OCI-LY1 (cell line): ENCODE results near the gene TRIM26.

ENCODE experiments used
- EZH2 ChIP-seq: fragments of 200-600 bp; sonication (generic), shearing (Covaris generic); IDR thresholded peaks from 2 replicates; pipeline ENCODE4 v1.8.0; 2017; ENCODE audit warnings: borderline replicate concordance, mixed run types, mild to moderate bottlenecking, antibody characterized with exemption, low read length, moderate library complexity, mixed read lengths
- TF ChIP-seq, protein P1 (sequence below): fragments of 200-600 bp; sonication (generic), shearing (Covaris generic); IDR thresholded peaks from 2 replicates; pipeline ENCODE4 v1.5.1; 2017; ENCODE audit warnings: mild to moderate bottlenecking, antibody characterized with exemption, low read length, moderate library complexity, mixed read lengths

DNA sequence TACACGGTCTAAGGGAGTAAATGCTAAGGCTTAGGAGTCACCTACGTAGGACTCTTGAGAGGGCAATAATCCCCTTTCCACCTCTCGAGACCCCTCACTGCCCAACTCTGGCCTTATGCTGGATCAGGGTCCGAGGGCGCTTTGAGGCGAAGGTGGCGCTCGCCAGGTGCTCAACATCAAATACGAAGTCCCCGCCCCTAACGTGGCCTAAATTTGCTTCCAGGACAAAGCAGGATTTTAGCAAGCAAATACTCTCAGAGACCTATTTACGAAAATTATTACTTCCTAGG lies 406 bp upstream of the TRIM26 start:
- TF ChIP-seq, protein P1, sequence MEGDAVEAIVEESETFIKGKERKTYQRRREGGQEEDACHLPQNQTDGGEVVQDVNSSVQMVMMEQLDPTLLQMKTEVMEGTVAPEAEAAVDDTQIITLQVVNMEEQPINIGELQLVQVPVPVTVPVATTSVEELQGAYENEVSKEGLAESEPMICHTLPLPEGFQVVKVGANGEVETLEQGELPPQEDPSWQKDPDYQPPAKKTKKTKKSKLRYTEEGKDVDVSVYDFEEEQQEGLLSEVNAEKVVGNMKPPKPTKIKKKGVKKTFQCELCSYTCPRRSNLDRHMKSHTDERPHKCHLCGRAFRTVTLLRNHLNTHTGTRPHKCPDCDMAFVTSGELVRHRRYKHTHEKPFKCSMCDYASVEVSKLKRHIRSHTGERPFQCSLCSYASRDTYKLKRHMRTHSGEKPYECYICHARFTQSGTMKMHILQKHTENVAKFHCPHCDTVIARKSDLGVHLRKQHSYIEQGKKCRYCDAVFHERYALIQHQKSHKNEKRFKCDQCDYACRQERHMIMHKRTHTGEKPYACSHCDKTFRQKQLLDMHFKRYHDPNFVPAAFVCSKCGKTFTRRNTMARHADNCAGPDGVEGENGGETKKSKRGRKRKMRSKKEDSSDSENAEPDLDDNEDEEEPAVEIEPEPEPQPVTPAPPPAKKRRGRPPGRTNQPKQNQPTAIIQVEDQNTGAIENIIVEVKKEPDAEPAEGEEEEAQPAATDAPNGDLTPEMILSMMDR: no peak; the same call in 1 of the 2 replicates
- no peak for TF ChIP-seq EZH2
